Dermis microvascular lymphatic vessel endothelial cell (primary cell): Measurements from ENCODE around the gene COX11. TPM values are rescaled to one million over a fixed set of nuclear protein-coding genes. Genes with fewer than 3 reads are reported as not detected.

Source experiments
- DNase-seq, 2 donors: peaks; one replicate each; pipeline versions ENCODE4 v3.0.0 to v3.0.0-alpha.2; 2010; ENCODE audit warnings: low read depth in 2 of 2
- total RNA-seq: library from RNA; depleted of rRNA; stranded (reverse); fragments of >200 nt; gene quantifications from 2 replicates; pipeline ENCODE4 v1.2.1, GENCODE V29; 2014

Gene COX11
- 71.6 and 108 TPM in 2 replicates for total RNA-seq

- DNase-seq, result peak; percentile 95 to 98
Measured at GRCh38 chr17:54968262-54968987, at the start of gene COX11, which contains the start of gene STXBP4. Gene COX11 (minus strand): TSS chr17:54968654. CDS start chr17:54968646, 8 bp downstream. Gene STXBP4 (plus strand): TSS chr17:54968765. CDS start chr17:54986220, 17,455 bp downstream.

- peak; percentile 7 to 31 for DNase-seq
Measured at GRCh38 chr17:55005520-55005919, 37.1 kb upstream of the COX11 start.

- DNase-seq, result no peak
Measured at GRCh38 chr17:55004484-55004883, 36.0 kb upstream of the COX11 start.

GRCh38 chr17:55002458-55002857 lies 34.0 kb upstream of the COX11 start:
- DNase-seq, result no peak

GRCh38 chr17:54996441-54996840 lies 28.0 kb upstream of the COX11 start:
- DNase-seq, result no peak

GRCh38 chr17:54992797-54993639 lies 24.6 kb upstream of the COX11 start:
- DNase-seq, result peak; percentile 47 to 61

GRCh38 chr17:54991567-54991966 lies 23.1 kb upstream of the COX11 start:
- no peak for DNase-seq

- no peak for DNase-seq
Measured at GRCh38 chr17:54990118-54990517, 21.7 kb upstream of the COX11 start.

GRCh38 chr17:54985476-54985875 lies 17.0 kb upstream of the COX11 start:
- DNase-seq, result no peak

GRCh38 chr17:54983260-54983659 lies 14.8 kb upstream of the COX11 start:
- DNase-seq, result no peak

- DNase-seq, result peak in 1 of 2 donors; percentile 69
Measured at GRCh38 chr17:54982399-54982798, 13.9 kb upstream of the COX11 start.

GRCh38 chr17:54980375-54980774 lies 11.9 kb upstream of the COX11 start:
- no peak for DNase-seq

GRCh38 chr17:54979657-54980056 lies 11.2 kb upstream of the COX11 start:
- no peak for DNase-seq

- no peak for DNase-seq
Measured at GRCh38 chr17:54977744-54978143, 9.3 kb upstream of the COX11 start.

GRCh38 chr17:54976316-54976715 lies 7.9 kb upstream of the COX11 start:
- no peak for DNase-seq

GRCh38 chr17:54974759-54975158 lies 6.3 kb upstream of the COX11 start:
- DNase-seq, result no peak

- DNase-seq, result no peak
Measured at GRCh38 chr17:54972406-54973138, 4.1 kb upstream of the COX11 start.

GRCh38 chr17:54971901-54972300 lies 3.4 kb upstream of the COX11 start:
- no peak for DNase-seq

GRCh38 chr17:54971147-54971546 lies 2.7 kb upstream of the COX11 start:
- DNase-seq, result no peak

GRCh38 chr17:54969658-54970572 lies 1.5 kb upstream of the COX11 start:
- DNase-seq, result no peak

GRCh38 chr17:54968988-54969332 lies 506 bp upstream of the COX11 start:
- DNase-seq, result peak; percentile 14 to 55
